Fibroblast of upper back skin (primary cell): ENCODE data around the gene CABP1.

Experiments used
- DNase-seq: peaks from one replicate; pipeline ENCODE4 v3.0.0-alpha.2; 2013

CABP1 gene

GRCh38 chr12:120698665-120699064 is 58.2 kb downstream of the CABP1 start:
- no peak for DNase-seq

DNA sequence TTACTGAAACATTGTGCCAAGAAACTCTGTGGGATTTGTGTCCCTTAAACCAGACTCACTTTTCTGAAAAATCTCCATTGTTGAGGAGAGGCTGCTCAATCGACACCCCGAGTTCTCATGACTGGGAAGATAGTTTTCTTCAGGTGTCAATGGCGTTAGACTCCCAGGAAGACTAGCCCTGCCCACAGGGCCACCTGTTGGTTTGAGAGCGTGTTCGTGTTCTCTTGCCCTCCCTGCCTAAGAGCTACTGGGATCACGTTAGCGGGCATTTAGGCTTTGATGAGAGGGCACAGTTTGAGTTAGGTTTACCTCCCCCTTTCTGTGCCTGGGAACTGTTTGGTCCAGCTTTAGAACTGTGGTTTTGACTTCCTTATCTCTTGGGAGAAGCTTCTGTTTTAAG is 59.1 kb downstream of the CABP1 start:
- DNase-seq = no peak

- DNase-seq = no peak
These were observed 60.5 kb downstream of the CABP1 start for GRCh38 chr12:120700886-120701285.

GRCh38 chr12:120702637-120703036 is 62.2 kb downstream of the CABP1 start:
- no peak for DNase-seq

GRCh38 chr12:120703311-120703942 is 63.0 kb downstream of the CABP1 start:
- no peak for DNase-seq

GRCh38 chr12:120705618-120706017 is 65.2 kb downstream of the CABP1 start:
- no peak for DNase-seq

DNA sequence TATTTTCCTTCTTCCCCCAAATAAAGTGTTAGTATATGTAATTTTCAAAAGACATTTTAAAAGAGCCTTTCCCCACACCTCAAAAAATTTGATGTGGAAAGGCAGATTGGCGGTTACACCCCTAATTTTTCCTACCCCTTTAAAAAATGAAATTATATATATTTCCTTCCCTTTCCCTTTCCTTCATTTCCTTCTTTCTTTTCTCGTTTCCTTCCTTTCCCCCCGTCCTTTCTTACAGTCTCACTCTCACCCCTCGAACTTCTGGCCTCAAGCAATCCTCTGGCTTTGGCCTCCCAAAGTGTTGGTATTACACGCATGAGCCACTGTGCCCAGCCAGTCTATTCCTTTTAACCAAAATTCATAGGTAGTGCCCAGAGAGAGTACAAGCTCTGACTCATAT is 65.6 kb downstream of the CABP1 start:
- DNase-seq = no peak

GRCh38 chr12:120708651-120709050 is 68.2 kb downstream of the CABP1 start:
- no peak for DNase-seq

DNA sequence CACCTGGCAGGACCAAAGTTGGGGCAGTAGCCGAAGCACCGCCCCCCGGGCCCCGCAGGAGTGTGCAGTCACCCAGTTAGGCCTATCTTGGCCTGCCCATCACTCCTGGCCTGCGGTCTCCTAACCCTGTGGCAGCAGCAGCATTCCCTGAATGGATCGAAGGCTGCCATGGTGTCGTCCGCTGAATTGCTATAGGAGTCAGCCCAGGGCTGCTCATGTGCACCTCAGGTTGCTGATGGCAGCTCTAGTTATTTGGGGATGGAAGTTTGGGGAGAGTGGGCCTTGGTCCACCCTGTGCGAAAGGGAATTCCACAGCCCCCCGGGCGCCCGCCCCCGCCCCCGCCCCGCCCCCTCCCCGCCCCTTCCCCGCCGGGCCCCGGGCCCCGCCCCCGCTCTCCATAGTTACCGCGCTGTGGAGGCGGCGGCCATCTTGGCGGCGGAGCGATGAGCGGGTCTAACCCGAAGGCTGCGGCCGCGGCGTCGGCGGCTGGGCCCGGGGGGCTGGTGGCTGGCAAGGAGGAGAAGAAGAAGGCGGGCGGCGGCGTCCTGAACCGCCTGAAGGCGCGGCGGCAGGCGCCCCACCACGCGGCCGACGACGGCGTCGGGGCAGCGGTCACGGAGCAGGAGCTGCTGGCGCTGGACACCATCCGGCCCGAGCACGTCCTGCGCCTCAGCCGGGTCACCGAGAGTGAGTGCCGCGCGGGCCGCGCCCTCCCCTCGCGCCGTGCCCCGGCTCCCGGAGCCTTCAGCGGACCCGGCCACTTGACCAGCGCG is 69.8 kb downstream of the CABP1 start, which contains the start of gene UNC119B:
Gene UNC119B, plus strand, starts transcription at position 428 of the 774 bp plus-strand sequence. Its CDS starts 17 bp downstream, at position 445.
- peak; percentile 41 for DNase-seq

- DNase-seq = no peak
These were observed 70.4 kb downstream of the CABP1 start for GRCh38 chr12:120710805-120711296.

DNA sequence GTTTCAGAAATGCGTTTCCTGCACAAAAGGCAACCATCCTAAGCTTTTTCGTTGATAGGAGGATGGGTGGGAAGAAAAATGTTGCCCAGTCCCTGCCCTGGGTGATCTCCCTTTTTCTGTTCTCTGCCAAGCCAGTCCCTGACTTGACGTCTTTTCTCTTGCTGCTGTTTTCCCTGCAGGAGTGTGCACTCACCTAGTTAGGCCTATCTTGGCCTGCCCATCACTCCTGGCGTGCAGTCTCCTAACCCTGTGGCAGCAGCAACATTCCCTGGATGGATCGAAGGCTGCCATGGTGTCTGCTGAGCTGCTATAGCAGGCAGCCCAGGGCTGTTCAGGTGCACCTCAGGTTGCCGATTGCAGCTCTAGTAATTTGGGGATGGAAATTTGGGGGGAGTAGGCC is 71.0 kb downstream of the CABP1 start:
- DNase-seq = no peak

DNA sequence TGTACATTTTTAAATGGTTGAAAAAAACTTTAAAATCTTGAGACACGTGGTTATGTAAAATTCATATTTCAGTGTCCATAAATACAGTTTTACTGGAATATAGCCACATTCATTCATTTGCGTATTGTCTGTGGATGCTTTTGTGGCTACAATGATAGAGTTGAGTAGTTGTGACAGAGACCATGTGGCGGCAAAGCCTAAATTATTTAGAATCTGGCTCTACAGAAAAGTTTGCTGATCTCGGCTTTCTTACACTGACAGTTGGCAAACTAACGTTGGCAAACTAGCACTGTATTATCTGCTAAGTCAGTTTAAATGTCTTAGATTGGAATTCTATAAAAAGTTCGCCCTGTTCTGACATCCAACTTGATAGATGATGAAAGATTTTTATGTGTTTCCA is 72.2 kb downstream of the CABP1 start:
- no peak for DNase-seq

DNA sequence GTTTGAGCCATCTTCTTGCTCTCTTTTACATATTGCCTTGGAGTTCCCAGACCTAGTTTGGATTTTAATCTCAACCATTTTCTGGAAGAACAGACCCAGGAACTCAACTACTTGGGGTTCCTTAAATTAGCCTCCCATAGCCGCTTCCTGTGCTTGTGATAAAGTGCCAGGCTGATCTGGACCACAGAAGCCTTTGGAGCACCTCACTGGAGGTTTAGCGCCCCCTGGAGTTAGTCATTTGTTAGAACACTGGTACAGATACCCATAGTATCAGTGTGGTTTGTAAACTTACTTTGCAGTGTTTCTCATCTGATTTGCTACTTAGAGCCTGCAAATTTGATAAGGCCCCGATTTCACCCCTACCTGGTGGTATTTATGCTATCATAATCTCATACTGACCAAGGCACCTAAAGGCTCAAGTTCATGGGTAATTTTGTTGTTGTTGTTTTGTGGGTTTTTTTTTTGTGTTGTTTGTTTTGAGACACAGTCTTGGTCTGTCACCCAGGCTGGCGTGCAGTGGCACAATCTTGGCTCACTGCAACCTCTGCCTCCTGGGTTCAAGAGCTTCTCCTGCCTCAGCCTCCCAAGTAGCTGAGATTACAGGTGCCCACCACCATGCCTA is 73.5 kb downstream of the CABP1 start:
- peak; percentile 81 for DNase-seq
